Neural progenitor cell (in vitro differentiated cells): Measurements from ENCODE around the gene CRELD2. TPM values are rescaled to one million over a fixed set of nuclear protein-coding genes. Genes with fewer than 3 reads are reported as not detected.

Experiments
- DNase-seq: peaks from one replicate; pipeline ENCODE4 v3.0.0-alpha.2; 2016; ENCODE audit warnings: low spot score
- H2AFZ ChIP-seq: fragments of 200-600 bp; sonication (generic); replicated peaks from 2 replicates; pipeline ENCODE4 v1.6.1; 2016; ENCODE audit warnings: antibody characterized with exemption
- H3F3A ChIP-seq: fragments of 200-600 bp; sonication (generic); 2 replicates; pipeline ENCODE4 v1.6.1; 2016; ENCODE audit warnings: antibody characterized with exemption, low read depth
- H3K27ac ChIP-seq: fragments of 200-600 bp; sonication (generic); 2 replicates; pipeline ENCODE4 v1.5.1; 2016; ENCODE audit warnings: mild to moderate bottlenecking
- H3K27me3 ChIP-seq: fragments of 200-600 bp; sonication (generic); 2 replicates; pipeline ENCODE4 v1.6.1; 2016; ENCODE audit warnings: mild to moderate bottlenecking, moderate library complexity
- H3K36me3 ChIP-seq: fragments of 200-600 bp; sonication (generic); 2 replicates; pipeline ENCODE4 v1.5.1; 2016
- H3K4me1 ChIP-seq: fragments of 200-600 bp; sonication (generic); 2 replicates; pipeline ENCODE4 v1.6.1; 2016; ENCODE audit warnings: mixed run types
- H3K4me2 ChIP-seq: fragments of 200-600 bp; sonication (generic); 2 replicates; pipeline ENCODE4 v1.6.1; 2016
- H3K4me3 ChIP-seq: fragments of 200-600 bp; sonication (generic); 2 replicates; pipeline ENCODE4 v1.5.1; 2016
- H3K79me2 ChIP-seq: fragments of 200-600 bp; sonication (generic); 2 replicates; pipeline ENCODE4 v1.6.1; 2016; ENCODE audit warnings: low read depth
- H3K9ac ChIP-seq: fragments of 200-600 bp; sonication (generic); 2 replicates; pipeline ENCODE4 v1.6.1; 2016
- H3K9me3 ChIP-seq: fragments of 200-600 bp; sonication (generic); 2 replicates; pipeline ENCODE4 v1.5.1; 2016; ENCODE audit warnings: low read depth
- H4K20me1 ChIP-seq: fragments of 200-600 bp; sonication (generic); 2 replicates; pipeline ENCODE4 v1.6.1; 2016; ENCODE audit warnings: low read depth
- H3K27ac Mint-ChIP-seq: 3 replicates; pipeline ENCODE4 v1.8.0; 2021; ENCODE audit warnings: mixed read lengths
- H3K27me3 Mint-ChIP-seq: 2 replicates; pipeline ENCODE4 v1.8.0; 2022; ENCODE audit warnings: low read depth, mild to moderate bottlenecking, inconsistent platforms, moderate library complexity, mixed read lengths; ENCODE audit not compliant: insufficient read depth
- H3K36me3 Mint-ChIP-seq: 3 replicates; pipeline ENCODE4 v1.8.0; 2021; ENCODE audit warnings: mixed read lengths
- H3K4me1 Mint-ChIP-seq: 3 replicates; pipeline ENCODE4 v1.8.0; 2021; ENCODE audit warnings: mixed read lengths
- H3K4me3 Mint-ChIP-seq: 3 replicates; pipeline ENCODE4 v1.8.0; 2021; ENCODE audit warnings: mild to moderate bottlenecking, moderate library complexity, mixed read lengths
- H3K9me3 Mint-ChIP-seq: 3 replicates; pipeline ENCODE4 v1.8.0; 2020; ENCODE audit warnings: mixed read lengths
- EZH2 ChIP-seq: fragments of 200-600 bp; sonication (generic); IDR thresholded peaks from 2 replicates; pipeline ENCODE4 v1.6.1; 2017; ENCODE audit warnings: antibody characterized with exemption, mild to moderate bottlenecking, moderate library complexity
- EZH2phosphoT487 ChIP-seq: fragments of 200-600 bp; sonication (generic); IDR thresholded peaks from 2 replicates; pipeline ENCODE4 v1.6.1; 2017; ENCODE audit warnings: antibody characterized with exemption
- total RNA-seq: library from RNA; depleted of rRNA; stranded (reverse); fragments of >200 nt; gene quantifications from 2 replicates; pipeline ENCODE4 v1.2.3, GENCODE V29; 2015; ENCODE audit warnings: low replicate concordance
- TF ChIP-seq, protein P1 (sequence below): fragments of 200-600 bp; sonication (generic); IDR thresholded peaks from 2 replicates; pipeline ENCODE4 v1.5.1; 2017; ENCODE audit warnings: antibody characterized with exemption, mild to moderate bottlenecking

CRELD2 gene
- total RNA-seq, 1 donor from 2014 or later: 12.2 TPM

DNA sequence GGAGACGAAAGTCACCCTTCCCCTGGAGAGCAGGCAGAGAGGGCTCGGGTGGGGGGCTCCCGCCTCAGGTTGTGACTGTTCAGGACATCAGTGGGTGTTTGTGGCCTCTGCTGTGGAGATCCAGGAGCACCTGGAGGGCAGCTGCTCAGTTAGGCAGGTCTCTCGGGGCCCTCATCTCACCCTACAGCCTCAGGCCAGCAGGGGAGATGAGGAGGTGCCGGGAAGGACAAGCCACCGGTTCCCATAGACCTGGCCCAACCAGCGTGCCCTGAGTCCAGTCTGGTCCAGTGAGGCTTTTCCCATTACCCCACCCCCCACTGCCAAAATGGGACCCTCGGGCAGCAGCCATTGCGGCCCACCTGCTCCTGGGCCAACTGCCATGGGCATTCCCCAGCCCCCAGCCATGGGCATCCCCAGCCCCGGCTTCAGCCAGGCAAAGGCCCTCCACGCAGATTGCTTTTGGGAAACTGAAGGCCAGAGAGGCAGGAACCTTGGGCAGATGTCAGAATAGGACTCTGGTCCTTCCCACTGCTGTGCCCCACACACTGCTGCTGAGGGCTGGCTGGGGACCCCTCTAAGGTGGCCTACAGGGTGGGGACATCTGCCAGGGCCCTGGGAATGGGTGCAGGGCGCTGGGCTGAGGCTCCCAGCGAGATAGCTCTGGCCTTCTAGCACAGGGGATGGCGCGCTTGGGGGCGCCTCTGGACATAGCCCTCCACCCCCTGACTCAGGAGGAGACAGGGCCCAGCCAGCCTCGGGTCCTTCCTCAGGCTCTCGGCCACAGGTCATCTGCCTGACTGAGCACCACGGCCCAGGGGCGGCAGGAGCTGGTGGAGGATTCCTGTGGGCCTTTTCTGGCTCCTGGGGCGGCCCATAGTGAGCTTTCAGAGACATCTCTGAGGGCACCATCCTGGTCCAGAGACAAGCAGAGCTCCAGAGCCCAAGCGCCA lies 46.9 kb downstream of the CRELD2 start:
- Mint-ChIP-seq H3K27ac (no peak overlapping the region), H3K36me3 (peaks cover 2% of the 10 kb centered on the region), H3K4me3 (no peak overlapping the region), H3K9me3 (no peaks in the 10 kb centered on the region), H3K4me1 (peaks cover 7% of the 10 kb centered on the region), H3K27me3 (peaks cover 7% of the 10 kb centered on the region)
- H3K27me3 ChIP-seq: peaks cover 15% of the 10 kb centered on the region
- no peak overlapping the region for H3K4me2 ChIP-seq
- no peak overlapping the region for H3K27ac ChIP-seq
- no peak overlapping the region for H3K9ac ChIP-seq
- peak; percentile 2 for DNase-seq
- H3K79me2 ChIP-seq: peaks cover 31% of the 10 kb centered on the region
- peaks cover 9% of the 10 kb centered on the region for H3K4me1 ChIP-seq
- H2AFZ ChIP-seq: no peak overlapping the region
- peaks cover 6% of the 10 kb centered on the region for H3F3A ChIP-seq
- no peaks in the 10 kb centered on the region for H3K9me3 ChIP-seq
- no peak overlapping the region for H3K4me3 ChIP-seq
- H4K20me1 ChIP-seq: peaks cover 64% of the 10 kb centered on the region
- TF ChIP-seq, protein P1, sequence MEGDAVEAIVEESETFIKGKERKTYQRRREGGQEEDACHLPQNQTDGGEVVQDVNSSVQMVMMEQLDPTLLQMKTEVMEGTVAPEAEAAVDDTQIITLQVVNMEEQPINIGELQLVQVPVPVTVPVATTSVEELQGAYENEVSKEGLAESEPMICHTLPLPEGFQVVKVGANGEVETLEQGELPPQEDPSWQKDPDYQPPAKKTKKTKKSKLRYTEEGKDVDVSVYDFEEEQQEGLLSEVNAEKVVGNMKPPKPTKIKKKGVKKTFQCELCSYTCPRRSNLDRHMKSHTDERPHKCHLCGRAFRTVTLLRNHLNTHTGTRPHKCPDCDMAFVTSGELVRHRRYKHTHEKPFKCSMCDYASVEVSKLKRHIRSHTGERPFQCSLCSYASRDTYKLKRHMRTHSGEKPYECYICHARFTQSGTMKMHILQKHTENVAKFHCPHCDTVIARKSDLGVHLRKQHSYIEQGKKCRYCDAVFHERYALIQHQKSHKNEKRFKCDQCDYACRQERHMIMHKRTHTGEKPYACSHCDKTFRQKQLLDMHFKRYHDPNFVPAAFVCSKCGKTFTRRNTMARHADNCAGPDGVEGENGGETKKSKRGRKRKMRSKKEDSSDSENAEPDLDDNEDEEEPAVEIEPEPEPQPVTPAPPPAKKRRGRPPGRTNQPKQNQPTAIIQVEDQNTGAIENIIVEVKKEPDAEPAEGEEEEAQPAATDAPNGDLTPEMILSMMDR: no peak
- TF ChIP-seq EZH2 (no peak), EZH2phosphoT487 (no peak)
- H3K36me3 ChIP-seq: no peaks in the 10 kb centered on the region

DNA sequence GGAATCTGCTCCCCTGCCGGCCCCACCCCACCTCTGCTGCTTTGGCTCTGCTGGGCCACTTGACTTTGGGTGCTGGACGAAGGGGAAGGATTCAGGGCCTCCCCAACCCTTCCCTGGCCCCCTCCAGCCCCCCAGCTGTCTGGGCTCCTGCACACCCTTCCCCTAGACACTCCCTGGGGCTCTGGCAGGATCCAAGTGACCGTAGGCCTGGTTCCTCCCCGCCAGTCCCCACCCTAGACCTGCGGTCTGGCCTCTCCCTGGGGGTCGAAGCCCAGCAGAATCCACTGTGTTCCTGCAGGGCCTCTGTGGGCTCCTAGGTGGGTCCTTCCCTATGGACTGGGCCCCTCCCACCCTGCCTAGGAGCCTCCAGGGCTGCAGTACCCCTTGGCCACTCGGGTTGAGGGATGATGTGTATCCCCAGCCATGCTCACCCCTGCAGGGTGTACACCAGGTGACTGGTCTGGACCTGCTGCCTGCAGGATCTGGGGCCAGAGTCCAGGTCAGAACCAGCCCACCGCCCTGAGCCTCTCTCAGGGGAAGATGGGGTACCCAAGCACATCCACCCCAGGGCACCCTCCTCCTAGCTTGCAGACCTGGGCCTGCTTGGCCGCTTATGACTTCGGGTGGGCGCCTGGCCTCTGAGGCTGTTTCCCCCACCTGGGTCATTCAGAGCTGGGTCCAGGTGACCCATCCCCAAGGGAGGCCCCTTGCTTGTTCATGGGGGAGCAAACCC lies 47.8 kb downstream of the CRELD2 start:
- Histone ChIP-seq H3K4me3 (no peak overlapping the region), H3K9ac (no peak overlapping the region), H3K9me3 (no peaks in the 10 kb centered on the region), H3K4me2 (no peak overlapping the region), H3F3A (peaks cover 6% of the 10 kb centered on the region), H3K27me3 (peaks cover 21% of the 10 kb centered on the region), H3K36me3 (no peaks in the 10 kb centered on the region), H2AFZ (no peak overlapping the region), H3K27ac (peak overlapping the region; percentile 37), H4K20me1 (peaks cover 61% of the 10 kb centered on the region), H3K79me2 (peaks cover 27% of the 10 kb centered on the region), H3K4me1 (peaks cover 13% of the 10 kb centered on the region)
- Mint-ChIP-seq H3K9me3 (no peaks in the 10 kb centered on the region), H3K4me1 (peaks cover 12% of the 10 kb centered on the region), H3K36me3 (peaks cover 4% of the 10 kb centered on the region), H3K27me3 (peaks cover 12% of the 10 kb centered on the region), H3K4me3 (no peak overlapping the region), H3K27ac (no peak overlapping the region)
- no peak for TF ChIP-seq EZH2
- no peak for TF ChIP-seq EZH2phosphoT487
- TF ChIP-seq, protein P1: no peak
- DNase-seq: peak; percentile 1

GRCh38 chr22:49966774-49967705 lies 48.6 kb downstream of the CRELD2 start:
- Mint-ChIP-seq H3K27me3 (peaks cover 12% of the 10 kb centered on the region), H3K9me3 (no peaks in the 10 kb centered on the region), H3K4me1 (peaks cover 12% of the 10 kb centered on the region), H3K4me3 (no peak overlapping the region), H3K36me3 (peaks cover 4% of the 10 kb centered on the region), H3K27ac (no peak overlapping the region)
- H3K4me1 ChIP-seq: peaks cover 19% of the 10 kb centered on the region
- H3K9ac ChIP-seq: no peak overlapping the region
- TF ChIP-seq EZH2phosphoT487 (no peak), EZH2 (no peak)
- TF ChIP-seq, protein P1: no peak
- no peak overlapping the region for H2AFZ ChIP-seq
- no peaks in the 10 kb centered on the region for H3K9me3 ChIP-seq
- peaks cover 23% of the 10 kb centered on the region for H3K27me3 ChIP-seq
- H3K27ac ChIP-seq: peak overlapping the region; percentile 37
- H3F3A ChIP-seq: peaks cover 6% of the 10 kb centered on the region
- DNase-seq: peak; percentile 51
- H3K4me3 ChIP-seq: no peak overlapping the region
- peaks cover 19% of the 10 kb centered on the region for H3K79me2 ChIP-seq
- no peak overlapping the region for H3K4me2 ChIP-seq
- no peaks in the 10 kb centered on the region for H3K36me3 ChIP-seq
- H4K20me1 ChIP-seq: peaks cover 53% of the 10 kb centered on the region
